WTC11 (cell line): ENCODE data around the gene S100A13.
"Not testable (repeated sequence)": the region's sequence is repeated elsewhere in the genome, so short reads cannot be mapped to it uniquely, and the experiment has no call there.

Experiments used
- CTCF ChIP-seq: fragments of 200-600 bp; IDR thresholded peaks from 2 replicates; pipeline ENCODE4 v1.8.0; 2022; ENCODE audit warnings: antibody characterized with exemption
- GRHL2 ChIP-seq: fragments of 250-450 bp; sonication (Bioruptor Pico); IDR thresholded peaks from 2 replicates; pipeline ENCODE4 v1.8.0; 2022; ENCODE audit warnings: mild to moderate bottlenecking, moderate library complexity; ENCODE audit not compliant: insufficient replicate concordance, severe bottlenecking
- SP1 ChIP-seq: sonication (generic); formaldehyde crosslinking; conservative IDR thresholded peaks from 2 replicates; pipeline ENCODE4 v1.8.1; 2022; ENCODE audit warnings: missing genetic modification reagents
- STAT6 ChIP-seq: sonication (generic); formaldehyde crosslinking; conservative IDR thresholded peaks from 2 replicates; pipeline ENCODE4 v1.8.1; 2023; ENCODE audit warnings: mild to moderate bottlenecking, low read depth, missing genetic modification reagents, moderate library complexity
- TCF7 ChIP-seq: sonication (generic); formaldehyde crosslinking; IDR thresholded peaks from 2 replicates; pipeline ENCODE4 v1.8.0; 2022; ENCODE audit warnings: mild to moderate bottlenecking, low read depth, missing genetic modification reagents, moderate library complexity
- USF2 ChIP-seq: sonication (generic); formaldehyde crosslinking; IDR thresholded peaks from 2 replicates; pipeline ENCODE4 v1.8.1; 2023; ENCODE audit warnings: mild to moderate bottlenecking, missing genetic modification reagents, moderate library complexity
- ZNF121 ChIP-seq: sonication (generic); formaldehyde crosslinking; IDR thresholded peaks from 2 replicates; pipeline ENCODE4 v1.8.0; 2023; ENCODE audit warnings: missing genetic modification reagents
- ZNF138 ChIP-seq: sonication (generic); formaldehyde crosslinking; conservative IDR thresholded peaks from 2 replicates; pipeline ENCODE4 v1.8.1; 2022; ENCODE audit warnings: mild to moderate bottlenecking, moderate library complexity, missing genetic modification reagents
- ZNF281 ChIP-seq: sonication (generic); formaldehyde crosslinking; IDR thresholded peaks from 2 replicates; pipeline ENCODE4 v1.8.0; 2023; ENCODE audit warnings: mild to moderate bottlenecking, missing genetic modification reagents

GRCh38 chr1:153671628-153672353 is 44.5 kb upstream of the S100A13 start:
- TF ChIP-seq TCF7 (CRISPR knock-in tag); CTCF; GRHL2 (CRISPR knock-in tag); ZNF121 (CRISPR knock-in tag); SP1; USF2 (CRISPR knock-in tag); STAT6; ZNF281 (CRISPR knock-in tag); ZNF138 (CRISPR knock-in tag): not testable (repeated sequence)
